Measurements from ENCODE around the gene EPX. TPM values are rescaled to one million over a fixed set of nuclear protein-coding genes. Genes with fewer than 3 reads are reported as not detected.
"Not testable (repeated sequence)": the region's sequence is repeated elsewhere in the genome, so short reads cannot be mapped to it uniquely, and the experiment has no call there.

EPX gene
- total RNA-seq, result not detected
- not detected for polyA plus RNA-seq
- long read RNA-seq, donor 1, result 0 reads
- long read RNA-seq, donor 2, result 0 reads
- long read RNA-seq, donor 3, result 0 reads
- long read RNA-seq, donor 4, result 0 reads
- long read RNA-seq, donor 5, result 0 reads
- long read RNA-seq, donor 6, result 0 reads
- long read RNA-seq, donor 7, result 0 reads
- long read RNA-seq, donor 8, result 0 reads
- long read RNA-seq, donor 9, result 0 reads
- long read RNA-seq, donor 10, result 0 reads

GRCh38 chr17:58192612-58193011 lies at the start of gene EPX:
Gene EPX, plus strand, starts transcription at chr17:58192726. Its CDS starts 121 bp downstream, at chr17:58192847.
- Histone ChIP-seq H3K4me1 (replicated peaks in 1 of 2) (no peaks in the 10 kb centered on the region), H3K27me3 (peaks cover 7% of the 10 kb centered on the region), H3K27ac (no peak within 1 kb of the TSS), H3K4me3 (no peak within 1 kb of the TSS), H3K36me3 (replicated peaks in 1 of 2) (no peaks in the 10 kb centered on the region), H3K9me3 (replicated peaks in 1 of 3) (no peaks in the 10 kb centered on the region)
- no peak for DNase-seq
- intact Hi-C loops (cut with DNase I), result no loop called here
- 45 to 73% (median 55%) methylated on average over 3 to 6 of the region's 6 CpGs for WGBS, 4 donors
- TF ChIP-seq CTCF (IDR thresholded peaks at IDR 0.05) (no peak), POLR2A (IDR thresholded peaks at IDR 0.05) (no peak)

- intact Hi-C loops (cut with DNase I); H3K27ac ChIP-seq; DNase-seq; H3K4me1 ChIP-seq (replicated peaks in 1 of 2); H3K36me3 ChIP-seq (replicated peaks in 1 of 2); H3K27me3 ChIP-seq; H3K4me3 ChIP-seq: not testable (repeated sequence)
- H3K9me3 ChIP-seq (replicated peaks in 1 of 3), result peaks cover 5 to 15% (median 13%) of the 10 kb centered on the region in 3 donors
- 78 to 94% (median 85%) methylated on average over 2 to 4 of the region's 4 CpGs for WGBS, 4 donors
Measured at GRCh38 chr17:58143335-58143734, 49.2 kb upstream of the EPX start.

GRCh38 chr17:58144801-58145200 lies 47.7 kb upstream of the EPX start:
- 69 to 78% (median 74%) methylated on average over 1 of the region's 1 CpG for WGBS, 4 donors
- Histone ChIP-seq H3K36me3 (replicated peaks in 1 of 2) (no peaks in the 10 kb centered on the region), H3K27ac (no peak overlapping the region), H3K4me1 (replicated peaks in 1 of 2) (no peaks in the 10 kb centered on the region), H3K9me3 (replicated peaks in 1 of 3) (peaks cover 5 to 15% (median 13%) of the 10 kb centered on the region in 3 donors), H3K4me3 (no peak overlapping the region), H3K27me3 (no peaks in the 10 kb centered on the region)
- DNase-seq, result no peak
- intact Hi-C loops (cut with DNase I), result no loop called here
- TF ChIP-seq CTCF (IDR thresholded peaks at IDR 0.05) (no peak), POLR2A (IDR thresholded peaks at IDR 0.05) (no peak)

- intact Hi-C loops (cut with DNase I), result no loop called here
- no peak for DNase-seq
- Histone ChIP-seq H3K36me3 (replicated peaks in 1 of 2) (no peaks in the 10 kb centered on the region), H3K27ac (no peak within 1 kb of the TSS), H3K4me1 (replicated peaks in 1 of 2) (no peaks in the 10 kb centered on the region), H3K27me3 (peaks cover 10% of the 10 kb centered on the region), H3K4me3 (no peak within 1 kb of the TSS), H3K9me3 (replicated peaks in 1 of 3) (peaks cover 5 to 15% (median 13%) of the 10 kb centered on the region in 3 donors)
- TF ChIP-seq CTCF (IDR thresholded peaks at IDR 0.05), result no peak
- no peak for TF ChIP-seq POLR2A (IDR thresholded peaks at IDR 0.05)
- WGBS, 4 donors, result 40 to 69% (median 44%) methylated on average over 1 of the region's 1 CpG
Measured at GRCh38 chr17:58147930-58148434, 44.5 kb upstream of the EPX start, which contains the start of gene OR4D1. Gene OR4D1, plus strand, starts transcription at chr17:58148384. Its CDS starts 6,770 bp downstream, at chr17:58155154.

GRCh38 chr17:58148609-58149008 lies 43.9 kb upstream of the EPX start:
- H3K27me3 ChIP-seq, result peaks cover 17% of the 10 kb centered on the region
- no peak overlapping the region for H3K4me3 ChIP-seq
- H3K4me1 ChIP-seq (replicated peaks in 1 of 2), result no peaks in the 10 kb centered on the region
- no peak overlapping the region for H3K27ac ChIP-seq
- peaks cover 5 to 15% (median 13%) of the 10 kb centered on the region in 3 donors for H3K9me3 ChIP-seq (replicated peaks in 1 of 3)
- H3K36me3 ChIP-seq (replicated peaks in 1 of 2), result no peaks in the 10 kb centered on the region
- intact Hi-C loops (cut with DNase I), result no loop called here
- WGBS, 4 donors, result 61 to 83% (median 70%) methylated on average over 3 of the region's 3 CpGs
- no peak for DNase-seq
- no peak for TF ChIP-seq POLR2A (IDR thresholded peaks at IDR 0.05)

Measured in adrenal gland (tissue), 19 donors.